Activated B cell treated with CpG ODN at 0.5 μM for 24 hours (primary cell): ENCODE results near the gene MTHFR. TPM values are rescaled to one million over a fixed set of nuclear protein-coding genes. Genes with fewer than 3 reads are reported as not detected.

Experiments
- ATAC-seq: fragments of 200-7000 bp; cut with Tn5 transposase; one replicate; pipeline ENCODE4 v1.10.0; 2021; ENCODE audit warnings: low read depth, mild to moderate bottlenecking, moderate library complexity
- CTCF ChIA-PET: fragments of 350-600 bp; sonication (Branson Sonifier 250); formaldehyde crosslinking; loops from one replicate; lab custom pipeline; 2021; ENCODE audit warnings: antibody characterized with exemption; lab: Charles Lee
- POLR2A ChIA-PET: fragments of 350-600 bp; sonication (Branson Sonifier 250); formaldehyde crosslinking; loops from one replicate; lab custom pipeline; 2021; ENCODE audit warnings: antibody characterized with exemption; lab: Charles Lee
- DNase-seq: peaks from one replicate; pipeline ENCODE4 v3.0.0; 2022
- H3K27ac Mint-ChIP-seq: one replicate; pipeline ENCODE4 v1.8.0; 2020; ENCODE audit warnings: mixed read lengths
- H3K27me3 Mint-ChIP-seq: one replicate; pipeline ENCODE4 v1.8.0; 2021; ENCODE audit warnings: mixed read lengths
- H3K36me3 Mint-ChIP-seq: one replicate; pipeline ENCODE4 v1.8.0; 2021; ENCODE audit warnings: low read depth, mixed read lengths
- H3K4me1 Mint-ChIP-seq: one replicate; pipeline ENCODE4 v1.8.0; 2021; ENCODE audit warnings: mixed read lengths
- H3K4me3 Mint-ChIP-seq: one replicate; pipeline ENCODE4 v1.8.0; 2020; ENCODE audit warnings: mild to moderate bottlenecking, mixed read lengths
- H3K9me3 Mint-ChIP-seq: one replicate; pipeline ENCODE4 v1.8.0; 2020; ENCODE audit warnings: mixed read lengths
- intact Hi-C: fragments of 100-400 bp; cut with micrococcal nuclease; formaldehyde crosslinking; loops from one replicate; pipeline ENCODE4 v1.15.1; 2024
- total RNA-seq: library from RNA; stranded (reverse); gene quantifications from 2 replicates; pipeline ENCODE4 v1.2.3, GENCODE V29; 2022
- TF ChIP-seq, protein P1 (sequence below): fragments of 200-600 bp; IDR thresholded peaks from one replicate; pipeline ENCODE4 v1.8.0; 2022; ENCODE audit warnings: antibody characterized with exemption, mild to moderate bottlenecking

Gene MTHFR
- total RNA-seq, 1 donor from 2014 or later = 56.9 TPM

DNA sequence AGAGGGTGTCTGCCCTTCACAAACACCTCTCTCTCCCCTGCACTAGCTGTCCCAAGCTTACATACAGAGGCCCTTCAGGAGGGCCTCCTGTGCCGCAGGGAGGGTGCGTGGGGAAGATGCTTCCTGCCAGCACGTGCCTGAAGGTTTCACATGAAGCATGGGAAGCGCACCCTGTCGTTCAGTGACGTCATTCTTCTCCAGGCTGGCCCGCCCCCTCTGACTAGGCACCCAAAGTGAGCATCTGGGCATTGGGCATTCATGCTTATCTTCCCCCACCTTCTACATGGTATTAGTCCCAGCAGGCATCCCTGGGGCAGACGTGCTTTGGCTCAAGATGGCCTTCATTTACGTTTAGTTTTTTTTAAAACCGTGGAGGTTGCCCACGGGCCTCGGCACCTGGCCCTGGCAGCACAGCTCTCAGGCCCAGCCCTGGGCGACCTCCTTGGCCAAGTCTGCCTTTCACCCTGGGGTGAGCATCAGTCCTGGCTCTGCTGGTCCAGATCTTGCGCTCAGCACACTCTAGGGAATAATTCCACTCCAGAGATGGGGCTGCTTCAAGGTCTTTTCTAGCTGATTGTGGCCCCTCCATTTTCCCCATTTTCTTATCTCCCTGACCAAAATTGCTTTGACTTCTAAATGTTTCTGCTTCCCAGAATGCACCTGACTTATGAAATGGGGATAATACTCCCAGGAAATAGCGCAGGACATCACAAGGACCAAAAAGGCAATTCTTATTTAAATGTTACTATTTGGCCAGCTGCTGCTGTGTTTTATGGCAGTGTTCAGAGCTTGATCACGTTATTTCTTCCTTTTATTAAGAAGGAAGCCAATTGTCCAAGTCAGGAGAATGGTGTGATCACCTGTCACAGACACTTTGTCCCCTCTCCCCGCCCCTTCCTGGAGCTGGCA lies 35.7 kb upstream of the MTHFR start:
- POLR2A ChIA-PET = interaction anchor here (0.5 to 8.8 kb wide), 3 partner anchors 11 to 162 kb away, joined by 3 to 89 read pairs (median 6); no protein-coding TSS in a partner anchor
- ATAC-seq (no peak), DNase-seq (no peak)
- H3K9me3 Mint-ChIP-seq = no peaks in the 10 kb centered on the region
- intact Hi-C loops = loop anchor here (10.0 kb wide), 1 partner anchor 367 kb away; the partner anchor contains the start of gene DISP3
- no peak overlapping the region for H3K27ac Mint-ChIP-seq
- TF ChIP-seq, protein P1, sequence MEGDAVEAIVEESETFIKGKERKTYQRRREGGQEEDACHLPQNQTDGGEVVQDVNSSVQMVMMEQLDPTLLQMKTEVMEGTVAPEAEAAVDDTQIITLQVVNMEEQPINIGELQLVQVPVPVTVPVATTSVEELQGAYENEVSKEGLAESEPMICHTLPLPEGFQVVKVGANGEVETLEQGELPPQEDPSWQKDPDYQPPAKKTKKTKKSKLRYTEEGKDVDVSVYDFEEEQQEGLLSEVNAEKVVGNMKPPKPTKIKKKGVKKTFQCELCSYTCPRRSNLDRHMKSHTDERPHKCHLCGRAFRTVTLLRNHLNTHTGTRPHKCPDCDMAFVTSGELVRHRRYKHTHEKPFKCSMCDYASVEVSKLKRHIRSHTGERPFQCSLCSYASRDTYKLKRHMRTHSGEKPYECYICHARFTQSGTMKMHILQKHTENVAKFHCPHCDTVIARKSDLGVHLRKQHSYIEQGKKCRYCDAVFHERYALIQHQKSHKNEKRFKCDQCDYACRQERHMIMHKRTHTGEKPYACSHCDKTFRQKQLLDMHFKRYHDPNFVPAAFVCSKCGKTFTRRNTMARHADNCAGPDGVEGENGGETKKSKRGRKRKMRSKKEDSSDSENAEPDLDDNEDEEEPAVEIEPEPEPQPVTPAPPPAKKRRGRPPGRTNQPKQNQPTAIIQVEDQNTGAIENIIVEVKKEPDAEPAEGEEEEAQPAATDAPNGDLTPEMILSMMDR = no peak
- H3K4me3 Mint-ChIP-seq = no peak overlapping the region
- CTCF ChIA-PET = no interaction called here
- H3K27me3 Mint-ChIP-seq = no peaks in the 10 kb centered on the region
- H3K4me1 Mint-ChIP-seq = peaks cover 30% of the 10 kb centered on the region
- peaks cover 92% of the 10 kb centered on the region for H3K36me3 Mint-ChIP-seq

DNA sequence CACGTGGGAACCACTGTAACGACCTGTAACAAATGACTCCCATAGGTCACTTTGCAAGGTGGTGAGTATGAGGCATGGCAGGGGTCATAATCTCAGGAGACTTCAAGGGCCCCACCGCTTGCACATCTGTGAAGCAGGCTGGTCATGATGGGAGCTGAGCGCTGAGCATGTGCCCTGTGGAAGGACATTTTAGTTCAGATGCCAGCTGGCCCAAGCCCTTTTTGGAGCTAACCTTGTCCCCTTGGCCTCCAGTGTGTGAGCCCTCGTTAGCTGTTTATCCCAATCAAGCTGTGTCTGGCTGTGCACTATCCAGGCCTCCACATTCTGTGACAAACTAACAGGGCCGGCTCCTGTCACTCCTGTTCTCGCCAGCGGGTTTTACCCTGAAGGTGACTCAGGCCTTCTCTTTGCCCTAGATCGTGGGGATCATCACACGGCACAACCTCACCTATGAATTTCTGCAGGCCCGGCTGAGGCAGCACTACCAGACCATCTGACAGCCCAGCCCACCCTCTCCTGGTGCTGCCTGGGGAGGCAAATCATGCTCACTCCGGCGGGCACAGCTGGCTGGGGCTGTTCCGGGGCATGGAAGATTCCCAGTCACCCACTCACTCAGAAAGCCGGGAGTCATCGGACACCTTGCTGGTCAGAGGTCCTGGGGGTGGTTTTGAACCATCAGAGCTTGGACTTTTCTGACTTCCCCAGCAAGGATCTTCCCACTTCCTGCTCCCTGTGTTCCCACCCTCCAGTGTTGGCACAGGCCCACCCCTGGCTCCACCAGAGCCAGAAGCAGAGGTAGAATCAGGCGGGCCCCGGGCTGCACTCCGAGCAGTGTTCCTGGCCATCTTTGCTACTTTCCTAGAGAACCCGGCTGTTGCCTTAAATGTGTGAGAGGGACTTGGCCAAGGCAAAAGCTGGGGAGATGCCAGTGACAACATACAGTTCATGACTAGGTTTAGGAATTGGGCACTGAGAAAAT lies 34.3 kb upstream of the MTHFR start:
- no peaks in the 10 kb centered on the region for H3K27me3 Mint-ChIP-seq
- peaks cover 30% of the 10 kb centered on the region for H3K4me1 Mint-ChIP-seq
- no peak overlapping the region for H3K4me3 Mint-ChIP-seq
- no peak overlapping the region for H3K27ac Mint-ChIP-seq
- TF ChIP-seq, protein P1 = no peak
- CTCF ChIA-PET = interaction anchor here (0.6 to 3.9 kb wide), 4 partner anchors 52 to 127 kb away, joined by 4 to 19 read pairs (median 12); no protein-coding TSS in a partner anchor
- no peaks in the 10 kb centered on the region for H3K9me3 Mint-ChIP-seq
- no peak for DNase-seq
- intact Hi-C loops = loop anchor here (10.0 kb wide), 2 partner anchors 55 to 365 kb away; partner anchors contain the start of gene DISP3
- no peak for ATAC-seq
- POLR2A ChIA-PET = interaction anchor here (0.6 to 8.8 kb wide), 2 partner anchors 64 to 69 kb away, joined by 3 to 89 read pairs; no protein-coding TSS in a partner anchor
- H3K36me3 Mint-ChIP-seq = peaks cover 92% of the 10 kb centered on the region

DNA sequence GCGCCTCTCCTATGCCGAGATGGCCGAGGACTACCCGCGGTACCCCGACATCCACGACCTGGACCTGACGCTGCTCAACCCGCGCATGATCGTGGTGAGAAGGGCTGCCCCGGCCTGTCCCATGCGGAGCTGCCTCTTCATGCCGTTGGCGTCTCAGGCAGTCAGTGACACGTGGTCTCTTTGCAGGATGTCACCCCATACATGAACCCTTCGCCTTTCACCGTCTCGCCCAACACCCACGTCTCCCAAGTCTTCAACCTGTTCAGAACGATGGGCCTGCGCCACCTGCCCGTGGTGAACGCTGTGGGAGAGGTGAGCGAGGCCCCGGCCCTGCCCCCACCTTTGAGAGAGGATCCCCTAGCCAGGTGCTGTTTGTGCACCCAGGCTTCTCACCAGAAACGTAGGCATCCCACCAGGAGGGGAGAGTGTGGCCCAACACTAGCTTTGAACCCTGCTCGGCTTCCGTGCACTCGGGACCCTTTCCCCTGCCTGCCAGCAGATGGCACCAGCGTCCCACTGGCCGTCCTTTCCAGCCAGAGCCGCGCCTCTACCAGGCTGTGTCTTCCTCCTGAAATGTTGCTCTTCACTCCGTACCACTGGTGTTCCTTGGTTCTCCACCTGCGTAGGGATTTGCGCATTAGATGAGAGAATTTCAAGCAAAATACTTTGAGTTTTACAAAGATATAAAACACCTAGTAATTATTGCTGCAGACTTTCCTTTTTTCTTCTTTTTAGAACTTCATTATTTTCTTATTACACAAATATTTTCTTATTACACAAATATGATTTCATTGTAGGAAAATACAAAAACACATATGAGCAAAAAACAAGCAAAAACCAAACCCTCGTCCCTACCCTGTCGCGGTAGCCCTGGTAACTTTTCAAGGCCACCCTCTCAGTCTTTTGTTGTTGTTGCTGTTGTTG lies 32.8 kb upstream of the MTHFR start:
- CTCF ChIA-PET = interaction anchor here (0.6 to 3.9 kb wide), 8 partner anchors 14 to 192 kb away, joined by 3 to 19 read pairs (median 6); no protein-coding TSS in a partner anchor
- Mint-ChIP-seq H3K36me3 (peaks cover 92% of the 10 kb centered on the region), H3K27ac (no peak overlapping the region), H3K4me3 (no peak overlapping the region), H3K4me1 (peaks cover 27% of the 10 kb centered on the region), H3K27me3 (no peaks in the 10 kb centered on the region), H3K9me3 (no peaks in the 10 kb centered on the region)
- DNase-seq = peak; percentile 66
- intact Hi-C loops = loop anchor here (1.0 to 10.0 kb wide), 4 partner anchors 54 to 129 kb away; no protein-coding TSS in a partner anchor
- TF ChIP-seq, protein P1 = peak; percentile 28
- ATAC-seq = peak; percentile 92
- POLR2A ChIA-PET = interaction anchor here (0.8 to 8.8 kb wide), 3 partner anchors 32 to 181 kb away, joined by 3 to 89 read pairs (median 3); partner anchors contain the start of genes CLCN6 and MIIP

DNA sequence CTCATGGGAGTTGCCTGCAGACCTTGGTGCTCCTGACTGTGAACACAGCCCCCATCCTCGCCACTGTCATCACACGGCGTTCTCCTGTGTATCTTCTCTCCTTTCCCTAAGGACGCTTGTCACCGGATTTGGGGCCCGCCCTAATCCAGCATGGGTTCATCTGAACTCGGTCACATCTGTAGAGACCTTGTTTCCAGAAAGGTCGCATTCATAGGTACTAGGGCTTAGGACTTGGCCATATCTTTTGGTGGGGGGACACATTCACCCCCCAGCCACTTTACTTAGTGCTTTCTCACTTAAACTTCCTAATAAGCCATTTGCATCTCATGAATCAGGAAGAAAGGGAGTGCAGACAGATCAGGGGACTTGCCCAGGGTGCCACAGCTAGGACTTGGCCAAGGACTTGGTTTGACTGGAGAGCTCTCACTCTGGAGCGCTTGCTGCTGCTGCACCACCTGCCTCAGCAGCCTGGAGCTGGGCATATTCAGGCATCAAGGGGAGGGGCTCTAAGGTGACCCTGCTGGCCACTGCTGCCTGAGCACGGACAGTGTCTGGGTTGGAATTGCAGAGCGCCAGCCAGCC lies 32.1 kb upstream of the MTHFR start:
- Mint-ChIP-seq H3K9me3 (no peaks in the 10 kb centered on the region), H3K36me3 (peaks cover 93% of the 10 kb centered on the region), H3K27ac (peak overlapping the region; percentile 41), H3K4me3 (no peak overlapping the region), H3K4me1 (peaks cover 20% of the 10 kb centered on the region), H3K27me3 (no peaks in the 10 kb centered on the region)
- CTCF ChIA-PET = interaction anchor here (0.6 to 3.9 kb wide), 8 partner anchors 15 to 193 kb away, joined by 3 to 19 read pairs (median 6); no protein-coding TSS in a partner anchor
- ATAC-seq (no peak), DNase-seq (no peak)
- intact Hi-C loops = loop anchor here (1.0 to 10.0 kb wide), 4 partner anchors 53 to 129 kb away; no protein-coding TSS in a partner anchor
- TF ChIP-seq, protein P1 = no peak
- POLR2A ChIA-PET = interaction anchor here (0.8 to 8.8 kb wide), 3 partner anchors 32 to 181 kb away, joined by 3 to 89 read pairs (median 3); partner anchors contain the start of genes CLCN6 and MIIP
